K562 (cell line): ENCODE measurements around the gene ZNF750. TPM values are rescaled to one million over a fixed set of nuclear protein-coding genes. Genes with fewer than 3 reads are reported as not detected.

Experiments used
- ARID1B ChIP-seq: fragments of 450-650 bp; IDR thresholded peaks from 2 replicates; pipeline ENCODE4 v1.6.1; 2016; ENCODE audit warnings: antibody characterized with exemption, mild to moderate bottlenecking, inconsistent platforms
- CEBPG ChIP-seq, 3 experiments: fragments of 200-800 bp in 1 of 3; sonication (Bioruptor generic) in 1 of 3; sonication (generic) in 1 of 3; formaldehyde crosslinking in 1 of 3; IDR thresholded peaks in 2 of 3; conservative IDR thresholded peaks in 1 of 3; 2 replicates each; pipeline versions ENCODE4 v1.6.1 to v1.8.0; 2016 to 2022; ENCODE audit warnings: missing compliant biosample characterization in 2 of 3, missing genetic modification characterization in 2 of 3, mild to moderate bottlenecking in 1 of 3, missing genetic modification reagents in 1 of 3
- CEBPZ ChIP-seq: fragments of 150-350 bp; IDR thresholded peaks from 2 replicates; pipeline ENCODE4 v1.6.1; 2014; ENCODE audit warnings: low read depth, mild to moderate bottlenecking, low read length, borderline replicate concordance
- ESRRB ChIP-seq: fragments of 250-450 bp; sonication (Bioruptor Pico); IDR thresholded peaks from 2 replicates; pipeline ENCODE4 v1.5.0; 2020; ENCODE audit warnings: mild to moderate bottlenecking, moderate library complexity, borderline replicate concordance
- MTF1 ChIP-seq: fragments of 250-450 bp; sonication (Bioruptor Pico); IDR thresholded peaks from 2 replicates; pipeline ENCODE4 v1.9.0; 2021; ENCODE audit warnings: moderate library complexity, mild to moderate bottlenecking, inconsistent platforms, borderline replicate concordance
- NFIC ChIP-seq: fragments of 450-650 bp; IDR thresholded peaks from 2 replicates; pipeline ENCODE4 v1.6.1; 2017; ENCODE audit warnings: mild to moderate bottlenecking, inconsistent platforms
- POLR2AphosphoS2 ChIP-seq: IDR thresholded peaks from 2 replicates; pipeline ENCODE4 v1.6.1; 2012; ENCODE audit warnings: low read length, improper control_type of control experiment
- RCOR1 ChIP-seq, 2 experiments: IDR thresholded peaks; 2 replicates each; pipeline ENCODE4 v1.6.1; 2012; ENCODE audit warnings: low read depth in 2 of 2, low read length in 2 of 2, borderline replicate concordance in 1 of 2, improper control_type of control experiment in 1 of 2
- RHOXF2B ChIP-seq: fragments of 250-450 bp; sonication (Bioruptor Pico); conservative IDR thresholded peaks from 2 replicates; pipeline ENCODE4 v1.5.1; 2021
- SMARCC2 ChIP-seq: fragments of 450-650 bp; IDR thresholded peaks from 2 replicates; pipeline ENCODE4 v1.6.1; 2017; ENCODE audit warnings: antibody characterized with exemption, moderate library complexity, mild to moderate bottlenecking, low read depth
- STAT5A ChIP-seq: IDR thresholded peaks from 2 replicates; pipeline ENCODE4 v1.6.1; 2012; ENCODE audit warnings: low read length, inconsistent platforms, borderline replicate concordance
- TAL1 ChIP-seq: fragments of 450-650 bp; IDR thresholded peaks from 2 replicates; pipeline ENCODE4 v1.6.1; 2016; ENCODE audit warnings: mild to moderate bottlenecking
- TFAM ChIP-seq: fragments of 250-450 bp; sonication (Bioruptor Pico); conservative IDR thresholded peaks from 2 replicates; pipeline ENCODE4 v1.5.0; 2021; ENCODE audit warnings: mild to moderate bottlenecking, moderate library complexity
- VEZF1 ChIP-seq: fragments of 200-800 bp; sonication (Bioruptor generic); IDR thresholded peaks from 2 replicates; pipeline ENCODE4 v1.6.1; 2017; ENCODE audit warnings: missing genetic modification characterization, missing compliant biosample characterization
- ZBTB33 ChIP-seq: sonication (generic); formaldehyde crosslinking; IDR thresholded peaks from 2 replicates; pipeline ENCODE4 v1.8.1; 2023; ENCODE audit warnings: mild to moderate bottlenecking, missing genetic modification reagents
- ZFP1 ChIP-seq: fragments of 450-650 bp; formaldehyde crosslinking; IDR thresholded peaks from 2 replicates; pipeline ENCODE4 v1.4.0; 2020; ENCODE audit warnings: mild to moderate bottlenecking, mixed read lengths
- ZNF551 ChIP-seq: fragments of 250-450 bp; sonication (Bioruptor Pico); IDR thresholded peaks from 2 replicates; pipeline ENCODE4 v1.5.0; 2021; ENCODE audit warnings: mild to moderate bottlenecking, moderate library complexity
- ZNF639 ChIP-seq, 2 experiments: fragments of 200-800 bp in 1 of 2; sonication (Bioruptor generic) in 1 of 2; sonication (generic) in 1 of 2; formaldehyde crosslinking in 1 of 2; IDR thresholded peaks in 1 of 2; conservative IDR thresholded peaks in 1 of 2; 2 replicates each; pipeline versions ENCODE4 v1.5.0 to v1.6.1; 2016 to 2020; ENCODE audit warnings: missing compliant biosample characterization in 1 of 2, missing genetic modification characterization in 1 of 2, missing genetic modification reagents in 1 of 2
- ZNF644 ChIP-seq: fragments of 200-800 bp; sonication (Bioruptor generic); IDR thresholded peaks from 2 replicates; pipeline ENCODE4 v1.6.1; 2016; ENCODE audit warnings: low read depth, missing genetic modification characterization, missing compliant biosample characterization
- ZSCAN32 ChIP-seq: fragments of 450-650 bp; formaldehyde crosslinking; IDR thresholded peaks from 2 replicates; pipeline ENCODE4 v1.4.0; 2020; ENCODE audit warnings: mild to moderate bottlenecking, moderate library complexity
- polyA plus RNA-seq, 8 experiments: library from polyadenylated mRNA; depleted of rRNA in 4 of 8; stranded (reverse) in 5 of 8; unstranded in 3 of 8; fragments of >200 nt; fragmentation: Nextera tagmentation in 2 of 8; fragmentation: Illumina TruSeq in 1 of 8; extraction: Ambion mirVana in 2 of 8; extraction: Trizol in 1 of 8; gene quantifications; 2 replicates each; pipeline versions ENCODE4 v1.2.1 to v1.2.3, GENCODE V29; 2011 to 2014; ENCODE audit warnings: inconsistent platforms in 1 of 8, missing spikeins in 1 of 8
- total RNA-seq, 7 experiments: library from RNA; depleted of rRNA in 6 of 7; stranded (reverse); fragments of >200 nt in 6 of 7; fragmentation: Illumina TruSeq in 2 of 7; extraction: Trizol in 2 of 7; gene quantifications; 2 replicates each; pipeline versions ENCODE4 v1.2.1 to v1.2.3, GENCODE V29; 2011 to 2021; ENCODE audit warnings: low replicate concordance in 1 of 7

Gene ZNF750
- total and polyA plus RNA-seq, 9 of the 15 experiments (the other 6 are each of a cell fraction or from before 2014, with no cell fraction given) = not detected

GRCh38 chr17:82868715-82869131 lies 28.9 kb upstream of the ZNF750 start (continued):
- TF ChIP-seq CEBPZ (no peak), SMARCC2 (0 out of 2 replicates have a peak, but pooled peaks have one; percentile 20), MTF1 (no peak; the same call in 1 of the 2 replicates), ZSCAN32 (CRISPR knock-in tag) (no peak), TAL1 (peak; percentile 86), ESRRB (CRISPR knock-in tag) (no peak), ZBTB33 (CRISPR knock-in tag) (no peak), POLR2AphosphoS2 (no peak), ARID1B (peak; percentile 91), ZNF551 (CRISPR knock-in tag) (no peak), TFAM (CRISPR knock-in tag) (no peak), STAT5A (peak; percentile 55; the same call in 1 of the 2 replicates), ZNF644 (tag) (no peak), ZNF639 (CRISPR knock-in tag; conservative IDR thresholded peaks at IDR 0.05 in 1 of 2, IDR thresholded peaks at IDR 0.05 in 1 of 2) (peak in 1 of 2 experiments; percentile 45; a peak in 1 of 4 replicates), RCOR1 (IDR thresholded peaks at IDR 0.05; ENCODE audit: borderline replicate concordance in 1 of 2, low read depth in 2 of 2, low read length in 2 of 2) (peak in 1 of 2 experiments; percentile 27; a peak in 1 of 4 replicates), CEBPG (CRISPR knock-in tag; IDR thresholded peaks at IDR 0.05) (no peak), CEBPG (tag; conservative IDR thresholded peaks at IDR 0.05 in 1 of 2, IDR thresholded peaks at IDR 0.05 in 1 of 2) (no peak), VEZF1 (CRISPR knock-in tag) (no peak), ZFP1 (CRISPR knock-in tag) (no peak), NFIC (peak; percentile 30; the same call in 1 of the 2 replicates), RHOXF2B (CRISPR knock-in tag) (no peak)
